ENCODE results near the gene STK38.

Gene STK38

GRCh38 chr6:36546920-36547645 lies at the start of gene STK38:
STK38 (minus strand) TSS chr6:36547479; CDS start chr6:36540202, 7,277 bp downstream.
- peak; percentile 48 for TF ChIP-seq CTCF (IDR thresholded peaks at IDR 0.05; ENCODE audit: control insufficient read depth, extremely low read depth, insufficient read depth)
- peak within 1 kb of the TSS; percentile 79 for H3K4me3 ChIP-seq (ENCODE audit: low read depth, low read length)
- peak; percentile 22 for DNase-seq (ENCODE audit: low read depth)

GRCh38 chr6:36596356-36596755 lies 49.1 kb upstream of the STK38 start:
- TF ChIP-seq CTCF (IDR thresholded peaks at IDR 0.05; ENCODE audit: control insufficient read depth, extremely low read depth, insufficient read depth) = no peak
- DNase-seq (ENCODE audit: low read depth) = no peak
- H3K4me3 ChIP-seq (ENCODE audit: low read depth, low read length) = peak overlapping the region; percentile 92

GRCh38 chr6:36594816-36595643 lies 47.8 kb upstream of the STK38 start:
- no peak for DNase-seq (ENCODE audit: low read depth)
- TF ChIP-seq CTCF (IDR thresholded peaks at IDR 0.05; ENCODE audit: control insufficient read depth, extremely low read depth, insufficient read depth) = no peak
- peak overlapping the region; percentile 92 for H3K4me3 ChIP-seq (ENCODE audit: low read depth, low read length)

- peak; percentile 39 for TF ChIP-seq CTCF (IDR thresholded peaks at IDR 0.05; ENCODE audit: control insufficient read depth, extremely low read depth, insufficient read depth)
- DNase-seq (ENCODE audit: low read depth) = peak; percentile 93
- peak within 1 kb of the TSS; percentile 92 for H3K4me3 ChIP-seq (ENCODE audit: low read depth, low read length)
These were observed 46.9 kb upstream of the STK38 start, which contains the start of gene SRSF3 for GRCh38 chr6:36594029-36594815. SRSF3 (plus strand) TSS chr6:36594362; CDS start chr6:36596763, 2,401 bp downstream.

GRCh38 chr6:36593569-36594028 lies 46.3 kb upstream of the STK38 start:
- no peak for TF ChIP-seq CTCF (IDR thresholded peaks at IDR 0.05; ENCODE audit: control insufficient read depth, extremely low read depth, insufficient read depth)
- H3K4me3 ChIP-seq (ENCODE audit: low read depth, low read length) = peak overlapping the region; percentile 92
- peak; percentile 75 for DNase-seq (ENCODE audit: low read depth)

GRCh38 chr6:36592221-36592655 lies 45.0 kb upstream of the STK38 start:
- no peak overlapping the region for H3K4me3 ChIP-seq (ENCODE audit: low read depth, low read length)
- no peak for DNase-seq (ENCODE audit: low read depth)
- no peak for TF ChIP-seq CTCF (IDR thresholded peaks at IDR 0.05; ENCODE audit: control insufficient read depth, extremely low read depth, insufficient read depth)
